ENCODE measurements around the gene SMIM24.
A peak's percentile ranks its signal among the peaks of the same experiment; 100 is the strongest.
"Not testable (repeated sequence)": the region's sequence is repeated elsewhere in the genome, so short reads cannot be mapped to it uniquely, and the experiment has no call there.

Gene SMIM24

GRCh38 chr19:3514930-3515329 is 34.6 kb upstream of the SMIM24 start:
- no peak for DNase-seq (ENCODE audit: low read depth)

- no peak for DNase-seq (ENCODE audit: low read depth)
These were observed 33.2 kb upstream of the SMIM24 start for GRCh38 chr19:3513229-3514140.

GRCh38 chr19:3512562-3513228 is 32.4 kb upstream of the SMIM24 start:
- no peak for DNase-seq (ENCODE audit: low read depth)

DNA sequence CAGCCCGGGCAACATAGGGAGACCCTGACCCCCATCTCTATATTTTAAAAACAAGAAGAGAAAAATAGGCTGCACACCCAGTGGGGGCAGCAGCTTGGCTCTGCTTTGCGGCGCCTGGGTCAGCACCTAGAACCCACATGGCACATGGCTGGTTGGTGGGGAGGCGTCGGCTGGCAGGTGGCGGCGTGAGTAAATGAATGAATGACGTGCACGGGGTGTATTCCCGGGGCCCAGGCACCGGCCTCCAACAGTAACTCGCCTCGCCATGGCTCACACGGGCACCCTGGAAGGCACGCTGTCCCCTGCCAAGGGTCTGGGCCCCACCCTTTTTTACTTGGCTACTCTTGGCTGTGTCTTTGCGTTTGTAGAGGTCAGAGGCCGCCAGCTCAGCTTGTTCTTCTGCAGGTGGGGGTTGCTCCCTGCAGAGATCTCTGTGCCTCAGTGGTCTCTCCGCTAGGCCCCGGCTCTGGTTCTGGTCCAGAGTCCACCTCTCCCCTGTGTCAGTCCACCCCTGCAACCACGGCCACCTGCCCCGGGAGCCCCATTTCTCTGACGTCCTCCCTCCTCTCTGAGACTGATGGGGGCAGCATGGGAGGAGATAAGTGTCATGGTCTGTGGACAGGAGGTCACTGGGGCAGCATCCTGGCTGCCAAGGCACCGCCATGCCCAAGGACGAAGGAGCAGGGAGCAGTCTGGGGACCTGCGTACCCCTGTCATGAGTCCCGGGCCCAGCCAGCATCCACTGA is 31.4 kb upstream of the SMIM24 start:
- no peak for DNase-seq (ENCODE audit: low read depth)

- no peak for DNase-seq (ENCODE audit: low read depth)
These were observed 30.4 kb upstream of the SMIM24 start for GRCh38 chr19:3510727-3511126.

GRCh38 chr19:3509566-3509989 is 29.3 kb upstream of the SMIM24 start:
- DNase-seq (ENCODE audit: low read depth), result no peak

- DNase-seq (ENCODE audit: low read depth), result no peak
These were observed 28.6 kb upstream of the SMIM24 start for GRCh38 chr19:3508771-3509535.

DNA sequence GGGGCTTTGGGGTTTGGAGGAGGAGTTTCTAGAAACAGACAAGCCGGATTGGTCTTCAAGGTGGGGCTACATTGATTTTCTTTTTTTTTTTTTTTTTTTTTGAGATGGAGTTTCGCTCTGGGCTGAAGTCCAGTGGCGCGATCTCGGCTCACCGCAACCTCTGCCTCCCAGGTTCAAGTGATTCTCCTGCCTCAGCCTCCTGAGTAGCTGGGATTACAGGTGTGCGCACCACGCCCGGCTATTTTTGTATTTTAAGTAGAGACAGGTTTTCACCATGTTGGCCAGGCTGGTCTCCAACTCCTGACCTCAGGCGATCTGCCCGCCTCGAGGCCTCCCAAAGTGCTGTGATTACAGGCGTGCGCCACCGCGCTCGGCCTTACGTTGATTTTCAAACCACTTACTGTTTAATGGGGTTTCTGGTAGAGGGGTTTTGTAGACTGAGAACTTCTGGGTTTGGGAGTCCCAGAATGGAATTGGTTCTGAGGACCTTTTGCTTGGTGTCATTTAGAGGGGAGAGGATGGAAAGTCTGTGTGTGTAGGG is 27.9 kb upstream of the SMIM24 start:
- not testable (repeated sequence) for DNase-seq (ENCODE audit: low read depth)

DNA sequence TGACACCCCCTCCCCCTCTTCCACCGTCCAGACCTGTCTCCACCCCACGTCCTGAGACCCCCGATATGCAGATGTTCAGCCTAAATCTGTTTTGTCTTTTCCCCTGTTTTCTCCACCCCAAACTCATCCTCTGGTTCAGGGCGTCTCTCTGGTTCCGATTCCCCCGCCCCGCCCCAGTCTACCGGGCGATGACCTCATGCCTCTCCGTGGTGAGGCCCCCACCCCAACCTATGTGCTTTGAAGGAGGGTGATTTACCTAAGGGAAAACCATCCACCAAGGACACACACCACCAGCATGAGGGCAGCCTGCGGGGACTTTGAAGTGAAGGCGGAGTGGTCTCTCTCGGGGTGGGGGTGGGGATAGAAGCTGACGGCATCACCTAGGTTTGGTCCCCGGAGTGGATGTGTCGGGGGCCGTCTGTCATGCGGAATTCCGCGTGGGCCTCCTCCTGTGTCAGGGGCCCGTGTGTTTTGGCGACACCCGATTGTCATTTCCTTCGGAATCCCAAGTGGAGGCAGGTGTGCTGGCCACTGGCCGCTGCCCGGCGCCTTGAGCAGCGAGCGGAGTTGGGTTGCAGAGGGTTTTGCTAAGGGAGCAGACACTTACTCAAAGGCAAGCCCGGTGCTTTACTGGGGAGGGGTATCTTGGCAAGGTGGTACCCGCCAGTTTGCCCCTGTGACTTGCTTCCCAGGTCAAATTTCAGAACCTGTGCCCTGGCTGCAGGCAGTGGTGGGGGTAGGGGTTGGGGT is 27.2 kb upstream of the SMIM24 start:
- no peak for DNase-seq (ENCODE audit: low read depth)

- peak; percentile 19 for DNase-seq (ENCODE audit: low read depth)
These were observed 26.3 kb upstream of the SMIM24 start for GRCh38 chr19:3506384-3507340.

- peak; percentile 100 for DNase-seq (ENCODE audit: low read depth)
These were observed 25.5 kb upstream of the SMIM24 start, which contains the start of gene FZR1 for GRCh38 chr19:3505598-3506383. Gene FZR1 (plus strand): TSS chr19:3506311. CDS start chr19:3522990, 16,679 bp downstream.

GRCh38 chr19:3504735-3505134 is 24.4 kb upstream of the SMIM24 start:
- no peak for DNase-seq (ENCODE audit: low read depth)

GRCh38 chr19:3503036-3503572 is 22.8 kb upstream of the SMIM24 start:
- DNase-seq (ENCODE audit: low read depth), result no peak

GRCh38 chr19:3501780-3502179 is 21.5 kb upstream of the SMIM24 start:
- no peak for DNase-seq (ENCODE audit: low read depth)

- DNase-seq (ENCODE audit: low read depth), result peak; percentile 87
These were observed 20.2 kb upstream of the SMIM24 start, which contains the start of gene DOHH for GRCh38 chr19:3500429-3501101. Gene DOHH (minus strand): TSS chr19:3500674. CDS start chr19:3496814, 3,860 bp downstream.

DNA sequence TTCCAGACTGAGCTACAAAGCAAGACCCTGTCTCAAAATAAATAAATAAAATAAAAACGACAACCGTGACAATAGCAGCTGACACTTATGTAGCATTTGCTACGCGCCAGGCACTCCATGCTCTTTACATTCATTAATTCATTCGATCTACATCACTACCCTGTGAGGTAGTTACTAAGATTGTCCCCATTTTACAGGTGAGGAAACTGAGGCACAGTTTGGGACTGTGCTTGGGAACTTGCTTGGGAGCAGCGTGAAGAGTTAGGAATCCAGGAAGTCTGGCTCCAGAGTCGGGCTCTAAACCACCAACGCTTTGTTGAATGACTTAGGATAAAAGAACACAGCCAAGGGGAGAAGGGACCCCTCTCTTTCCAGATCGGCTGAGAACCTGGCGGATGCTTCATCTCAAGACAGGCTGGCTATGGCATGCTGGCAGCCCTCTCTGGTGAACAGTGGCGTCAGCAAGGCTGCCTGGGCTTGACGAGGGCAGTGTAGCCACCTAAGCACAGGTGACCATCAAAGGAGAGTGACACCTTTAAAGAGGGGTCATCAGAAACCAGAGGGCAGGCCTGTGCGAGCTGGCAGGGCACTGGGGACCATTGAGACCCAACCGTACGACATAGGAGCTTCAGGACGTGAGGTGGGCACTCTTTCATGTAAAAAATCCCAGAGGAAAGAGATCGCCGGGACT is 19.6 kb upstream of the SMIM24 start:
- DNase-seq (ENCODE audit: low read depth), result no peak

Measured in stimulated activated CD8-positive, alpha-beta memory T cell treated with anti-CD3 and anti-CD28 coated beads, Interleukin-12 subunit alpha, Interleukin-12 subunit beta, amount 100 ng/mL, for 4 hours (primary cell).